ENCODE measurements around the gene ZNF280D.

GRCh38 chr15:56628893-56629532 is 104.3 kb downstream of the ZNF280D start:
- TF ChIP-seq, protein P1, sequence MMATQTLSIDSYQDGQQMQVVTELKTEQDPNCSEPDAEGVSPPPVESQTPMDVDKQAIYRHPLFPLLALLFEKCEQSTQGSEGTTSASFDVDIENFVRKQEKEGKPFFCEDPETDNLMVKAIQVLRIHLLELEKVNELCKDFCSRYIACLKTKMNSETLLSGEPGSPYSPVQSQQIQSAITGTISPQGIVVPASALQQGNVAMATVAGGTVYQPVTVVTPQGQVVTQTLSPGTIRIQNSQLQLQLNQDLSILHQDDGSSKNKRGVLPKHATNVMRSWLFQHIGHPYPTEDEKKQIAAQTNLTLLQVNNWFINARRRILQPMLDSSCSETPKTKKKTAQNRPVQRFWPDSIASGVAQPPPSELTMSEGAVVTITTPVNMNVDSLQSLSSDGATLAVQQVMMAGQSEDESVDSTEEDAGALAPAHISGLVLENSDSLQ (IDR thresholded peaks at IDR 0.05): no peak
- TF ChIP-seq TARDBP (IDR thresholded peaks at IDR 0.05) (no peak), NFRKB (IDR thresholded peaks at IDR 0.05) (no peak), FOXK2 (IDR thresholded peaks at IDR 0.05) (no peak), CTBP1 (IDR thresholded peaks at IDR 0.05; ENCODE audit: borderline replicate concordance) (no peak), LEF1 (IDR thresholded peaks at IDR 0.05; ENCODE audit: borderline replicate concordance) (no peak), ZNF384 (IDR thresholded peaks at IDR 0.05) (no peak), BHLHE40 (IDR thresholded peaks at IDR 0.05; ENCODE audit: borderline replicate concordance) (no peak), ARNT (IDR thresholded peaks at IDR 0.05) (no peak), FOXM1 (IDR thresholded peaks at IDR 0.05; ENCODE audit: borderline replicate concordance) (no peak), SP1 (IDR thresholded peaks at IDR 0.05) (no peak), FOXA1 (IDR thresholded peaks at IDR 0.05) (no peak)
